CD1c-positive myeloid dendritic cell (primary cell): ENCODE results near the gene ZNF662.

Experiments used
- DNase-seq: peaks from one replicate; pipeline ENCODE4 v3.0.0-alpha.2; 2016; ENCODE audit errors: extremely low spot score

The ZNF662 gene

DNA sequence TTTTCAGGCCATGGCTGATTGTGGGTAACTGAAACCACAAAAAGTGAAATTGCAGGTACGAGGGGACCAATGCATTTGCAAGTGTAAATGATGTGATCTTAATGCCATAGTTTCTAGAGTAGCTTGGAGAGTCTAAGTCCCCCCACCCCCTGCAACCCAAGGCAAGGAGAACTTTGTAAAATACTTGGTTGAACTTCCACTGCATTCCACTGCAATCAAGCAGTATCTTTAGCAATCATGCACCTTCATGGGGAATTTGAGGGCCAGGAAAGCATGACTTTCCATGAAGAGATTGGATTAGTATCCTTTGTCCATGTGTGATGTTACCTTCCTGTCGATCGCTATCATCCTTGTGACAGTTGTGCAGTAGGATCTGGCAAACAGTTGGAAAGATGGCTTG lies 18.9 kb upstream of the ZNF662 start:
- DNase-seq, result no peak

- no peak for DNase-seq
Measured at GRCh38 chr3:42891042-42891441, 14.9 kb upstream of the ZNF662 start.

DNA sequence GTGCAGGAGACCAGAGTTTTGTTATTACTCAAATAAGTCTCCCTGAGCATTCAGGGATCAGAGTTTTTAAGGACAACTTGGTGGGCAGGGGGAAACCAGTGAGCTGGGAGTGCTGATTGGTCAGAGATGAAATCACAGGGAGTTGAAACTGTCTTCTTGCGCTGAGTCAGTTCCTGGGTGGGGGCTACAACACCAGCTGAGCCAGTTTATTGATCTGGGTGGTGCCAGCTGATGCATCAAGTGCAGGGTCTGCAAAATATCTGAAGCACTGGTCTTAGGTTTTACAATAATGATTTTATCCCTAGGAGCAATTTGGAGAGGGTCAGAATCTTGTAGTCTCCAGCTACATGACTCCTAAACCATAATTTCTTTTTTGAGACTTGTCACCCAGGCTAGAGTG lies 13.8 kb upstream of the ZNF662 start:
- DNase-seq, result no peak

- no peak for DNase-seq
Measured at GRCh38 chr3:42892807-42893206, 13.1 kb upstream of the ZNF662 start.

DNA sequence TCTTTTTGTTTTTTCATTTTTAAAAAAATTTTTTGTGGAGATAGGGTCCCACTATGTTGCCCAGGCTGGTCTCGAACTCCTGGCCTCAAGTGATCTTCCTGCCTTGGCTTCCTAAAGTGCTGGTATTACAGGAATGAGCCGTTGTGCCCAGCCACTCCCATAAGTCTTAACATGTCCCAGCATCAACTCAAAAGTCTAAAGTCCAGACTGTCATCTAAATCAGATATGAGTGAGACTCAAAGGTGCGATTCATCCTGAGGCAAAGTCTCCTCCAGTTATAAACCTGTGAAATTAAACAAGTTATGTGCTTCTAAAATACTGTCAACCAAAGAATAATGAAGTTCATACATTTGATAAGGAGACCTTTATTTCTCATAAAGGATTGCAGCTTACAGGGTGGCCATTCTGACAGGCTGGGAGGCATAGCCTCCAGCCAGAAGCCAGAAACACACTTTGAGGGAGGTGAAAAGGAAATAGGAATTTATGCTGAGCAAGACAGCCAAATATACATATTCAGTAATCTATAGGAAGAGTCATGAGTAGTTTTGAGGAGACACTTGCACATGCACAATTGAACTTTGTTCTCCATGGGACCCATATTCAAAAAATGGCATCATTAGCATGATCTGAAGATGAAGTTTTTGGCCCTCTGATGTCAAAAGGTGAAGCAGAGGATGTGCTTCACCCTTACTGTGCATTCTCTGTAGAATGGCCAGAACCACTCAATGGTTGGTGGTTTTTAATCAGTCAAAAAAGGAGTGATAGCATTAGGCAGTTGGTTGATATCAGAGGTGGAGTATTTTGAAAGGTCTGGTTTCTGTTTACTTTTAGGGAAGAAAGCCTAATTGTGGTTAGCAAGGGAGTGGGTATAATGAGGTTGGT lies 11.0 kb upstream of the ZNF662 start:
- DNase-seq, result no peak

- no peak for DNase-seq
Measured at GRCh38 chr3:42895580-42895868, 10.4 kb upstream of the ZNF662 start.

GRCh38 chr3:42898896-42899675 lies 6.9 kb upstream of the ZNF662 start:
- no peak for DNase-seq

DNA sequence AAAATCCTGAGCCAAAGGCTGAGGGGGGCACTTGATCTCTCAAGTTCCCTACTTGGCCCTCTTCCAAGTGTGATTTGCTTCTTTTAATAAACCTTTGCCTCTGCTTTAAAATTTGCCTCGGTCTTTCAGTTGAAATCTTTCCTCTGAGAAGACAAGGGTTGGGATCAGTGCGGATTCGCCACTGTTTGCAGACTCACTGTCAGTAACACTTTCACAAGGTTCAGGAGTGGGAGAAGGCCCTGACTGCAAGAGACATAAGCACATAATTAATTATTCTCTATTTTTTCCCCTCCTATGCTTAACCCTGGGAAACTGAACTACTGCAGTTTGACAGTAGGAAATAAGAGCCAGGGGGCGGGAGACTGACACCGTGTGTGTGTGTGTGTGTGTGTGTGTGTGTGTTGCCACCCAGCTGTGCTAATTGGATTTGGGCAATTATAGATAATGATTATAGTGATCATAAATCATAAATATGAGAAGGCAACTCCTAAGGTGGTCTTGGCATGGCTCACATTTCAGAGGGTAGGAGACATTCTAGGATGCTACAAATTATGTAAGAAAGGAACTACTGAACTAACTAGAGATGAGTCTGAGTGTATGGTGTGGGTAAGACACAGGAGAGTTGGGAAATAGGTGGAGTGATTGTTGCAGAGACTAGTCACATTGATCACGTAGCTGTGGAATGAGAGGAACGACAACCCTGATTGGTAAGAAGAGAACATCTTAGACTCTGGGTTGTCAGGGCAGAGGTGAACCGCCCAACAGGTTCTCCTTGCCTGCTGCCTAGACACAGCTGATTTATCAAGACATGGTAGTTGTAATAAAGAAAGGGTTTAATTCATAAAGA lies 5.5 kb upstream of the ZNF662 start:
- no peak for DNase-seq

DNA sequence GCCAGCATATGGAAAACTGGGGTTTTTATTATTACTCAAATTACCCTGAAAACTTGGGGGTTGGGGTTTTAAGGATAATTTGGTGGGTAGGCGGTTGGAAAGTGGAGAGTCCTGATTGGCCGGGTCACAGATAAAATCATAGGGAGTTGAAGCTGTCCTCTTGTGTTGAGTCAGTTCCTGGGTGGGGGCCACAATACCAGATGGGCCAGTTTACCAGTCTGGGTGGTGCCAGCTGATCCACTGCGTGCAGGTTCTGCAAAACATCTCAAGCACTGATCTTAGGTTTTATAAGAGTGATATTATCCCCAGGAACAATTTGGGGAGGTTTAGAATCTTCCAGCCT lies 4.9 kb upstream of the ZNF662 start:
- no peak for DNase-seq

GRCh38 chr3:42902257-42902656 lies 3.7 kb upstream of the ZNF662 start:
- no peak for DNase-seq

- no peak for DNase-seq
Measured at GRCh38 chr3:42904076-42904475, 1.9 kb upstream of the ZNF662 start.

GRCh38 chr3:42905740-42906069 lies 237 bp upstream of the ZNF662 start:
- no peak for DNase-seq

GRCh38 chr3:42906848-42907183 lies 874 bp downstream of the ZNF662 start:
- no peak for DNase-seq

DNA sequence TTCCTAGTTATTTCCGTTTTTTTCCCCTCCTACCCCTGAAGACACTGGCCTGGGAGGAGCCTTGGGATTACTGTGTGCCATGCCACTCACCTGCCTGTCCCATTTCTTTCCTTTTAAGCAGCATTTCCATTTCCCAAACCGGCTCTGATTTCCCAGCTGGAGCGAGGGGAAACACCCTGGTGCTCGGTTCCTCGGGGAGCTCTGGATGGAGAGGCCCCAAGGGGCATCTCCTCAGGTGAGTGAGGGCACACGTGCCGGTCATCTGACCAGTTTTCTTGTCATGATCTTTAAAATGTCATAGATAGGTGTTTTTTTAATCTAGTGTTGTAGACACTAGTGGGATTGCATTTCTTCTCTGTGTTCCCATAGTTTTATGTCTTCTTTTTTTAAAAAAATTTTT lies 2.7 kb downstream of the ZNF662 start:
- no peak for DNase-seq

DNA sequence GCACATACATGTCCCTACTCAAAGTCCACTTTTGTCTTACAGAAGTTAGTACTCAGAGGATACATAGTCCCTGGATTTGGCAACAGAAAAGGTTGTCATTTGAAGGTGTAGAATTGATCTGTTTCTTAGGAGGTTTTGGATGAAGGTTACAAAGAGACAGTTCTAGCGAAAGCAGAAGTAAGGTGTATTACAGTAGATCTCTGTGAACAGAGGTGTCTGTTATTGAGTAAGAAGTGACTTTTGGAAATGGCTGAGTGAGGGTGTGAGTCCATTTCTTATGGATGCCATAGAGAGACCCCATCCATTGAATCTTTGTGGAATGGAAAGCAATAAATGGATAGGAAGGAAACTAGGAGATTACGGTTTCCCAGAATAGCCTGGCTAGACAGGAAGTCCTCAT lies 5.6 kb downstream of the ZNF662 start:
- no peak for DNase-seq

DNA sequence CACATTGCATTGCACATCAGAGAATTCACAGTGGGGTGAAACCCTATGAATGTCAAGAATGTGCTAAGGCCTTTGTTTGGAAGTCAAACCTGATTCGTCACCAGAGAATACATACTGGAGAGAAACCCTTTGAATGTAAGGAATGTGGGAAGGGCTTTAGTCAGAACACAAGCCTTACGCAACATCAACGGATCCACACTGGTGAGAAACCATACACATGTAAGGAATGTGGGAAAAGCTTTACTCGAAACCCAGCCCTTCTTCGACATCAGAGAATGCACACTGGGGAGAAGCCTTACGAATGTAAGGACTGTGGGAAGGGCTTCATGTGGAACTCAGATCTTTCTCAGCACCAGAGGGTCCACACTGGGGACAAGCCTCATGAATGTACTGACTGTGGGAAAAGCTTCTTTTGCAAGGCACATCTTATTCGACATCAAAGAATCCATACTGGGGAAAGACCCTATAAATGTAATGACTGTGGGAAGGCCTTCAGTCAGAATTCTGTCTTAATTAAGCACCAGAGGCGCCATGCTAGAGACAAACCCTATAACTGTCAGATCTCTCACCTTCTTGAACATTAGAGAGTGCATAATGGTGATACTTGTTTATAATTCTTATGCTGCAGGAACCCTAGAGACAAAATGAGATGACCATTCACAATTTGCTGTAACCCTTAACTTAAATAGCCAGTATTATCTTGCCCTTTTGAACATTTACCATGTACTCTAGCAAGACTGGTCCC lies 9.0 kb downstream of the ZNF662 start:
- DNase-seq, result no peak

DNA sequence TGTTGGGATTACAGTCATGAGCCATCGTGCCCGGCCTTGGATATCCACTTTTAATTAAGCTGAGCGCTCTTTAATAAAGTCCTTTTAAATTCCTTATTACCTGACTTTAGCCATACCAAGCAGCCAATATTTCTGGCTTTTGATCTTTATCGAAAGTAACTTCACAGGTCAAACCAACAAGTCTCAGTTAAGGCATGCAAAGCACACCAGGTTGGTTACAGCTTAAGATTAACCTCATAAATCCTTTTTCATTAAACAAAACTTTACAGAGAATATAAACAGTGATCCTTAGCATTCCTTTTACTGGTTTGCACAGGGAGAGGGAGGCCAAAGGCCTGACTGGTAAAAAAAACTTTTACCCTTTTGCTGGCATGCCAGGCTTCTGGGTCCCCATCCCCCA lies 17.7 kb downstream of the ZNF662 start:
- no peak for DNase-seq

DNA sequence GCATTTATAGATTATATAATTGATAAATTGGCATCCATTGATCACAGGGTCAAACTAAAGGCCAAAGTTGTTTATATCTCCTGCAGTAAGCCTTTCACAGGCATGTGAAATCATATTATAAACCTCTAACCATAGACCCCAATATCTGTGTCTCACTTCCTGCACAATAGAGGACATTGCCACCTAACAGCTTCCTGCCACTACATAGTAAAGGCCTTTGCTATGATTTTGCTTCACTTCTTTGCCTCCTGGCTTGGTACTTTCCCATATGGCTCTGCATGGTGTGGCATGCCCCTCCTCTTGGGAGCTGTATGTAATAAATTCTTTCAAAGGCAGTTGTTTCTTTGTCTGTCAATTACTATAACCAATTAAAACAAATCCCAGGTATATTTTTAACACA lies 20.4 kb downstream of the ZNF662 start:
- no peak for DNase-seq

DNA sequence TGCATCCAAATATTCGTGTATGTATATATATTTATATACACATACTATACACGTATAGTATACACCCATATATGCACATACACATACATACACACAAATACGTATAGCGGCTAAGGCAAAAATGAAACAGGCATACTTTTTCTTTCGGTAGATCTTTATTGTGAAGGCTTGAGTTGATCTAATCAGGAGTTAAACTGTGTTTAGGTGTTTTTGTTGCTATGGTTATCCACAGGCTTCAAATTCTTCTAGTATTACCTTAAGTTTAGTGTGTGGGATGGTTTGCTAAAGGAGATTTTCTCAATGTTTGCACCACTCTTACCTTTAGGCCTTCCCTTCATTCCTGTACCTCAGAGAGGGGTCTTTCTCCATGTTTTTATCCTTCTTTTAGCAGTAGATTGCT lies 28.2 kb downstream of the ZNF662 start:
- DNase-seq, result no peak

DNA sequence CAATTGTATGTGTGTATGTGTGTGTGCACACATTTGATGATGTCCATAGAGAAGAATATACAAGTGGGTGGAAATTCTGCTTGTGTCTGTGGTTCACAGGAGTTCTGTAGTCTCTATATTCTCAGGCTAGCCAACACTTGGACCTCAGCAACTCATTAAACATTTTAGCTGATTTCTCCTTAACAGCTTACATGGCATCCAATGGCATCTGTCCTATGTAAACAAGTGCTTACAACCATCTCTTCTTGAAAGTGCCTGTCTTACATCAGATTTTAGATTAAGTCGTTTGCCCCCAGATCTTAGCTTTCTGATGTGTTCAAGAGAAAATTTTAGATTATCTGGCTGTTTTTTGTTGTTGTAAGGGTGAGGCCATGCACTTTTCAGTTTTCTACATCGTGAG lies 29.0 kb downstream of the ZNF662 start:
- DNase-seq, result no peak

GRCh38 chr3:42935472-42935871 lies 29.5 kb downstream of the ZNF662 start:
- DNase-seq, result no peak
